ENCODE results near the gene OR2AT4. TPM values are rescaled to one million over a fixed set of nuclear protein-coding genes. Genes with fewer than 3 reads are reported as not detected.
A peak's percentile ranks its signal among the peaks of the same experiment; 100 is the strongest.

The OR2AT4 gene
- total RNA-seq, 6 donors from 2014 or later, result not detected

- H3K36me3 ChIP-seq, result no peaks in the 10 kb centered on the region
- no peaks in the 10 kb centered on the region for H3K9me3 ChIP-seq
- no peak overlapping the region for H3K27ac ChIP-seq
- ATAC-seq (ENCODE audit: low FRiP score in 2 of 2) (no peak), DNase-seq (no peak)
- no peaks in the 10 kb centered on the region for H3K27me3 ChIP-seq
- no peak for TF ChIP-seq POLR2A (IDR thresholded peaks at IDR 0.05)
- no peak for TF ChIP-seq POLR2AphosphoS5 (IDR thresholded peaks at IDR 0.05)
- TF ChIP-seq CTCF (IDR thresholded peaks at IDR 0.05), result no peak
- TF ChIP-seq EP300 (IDR thresholded peaks at IDR 0.05), result no peak
- no peak overlapping the region for H3K4me3 ChIP-seq
- 90 to 93% methylated on average over 3 of the region's 3 CpGs for WGBS, 2 donors
- no peaks in the 10 kb centered on the region for H3K4me1 ChIP-seq
Observed at GRCh38 chr11:75032550-75032935, 64.1 kb downstream of the OR2AT4 start.

GRCh38 chr11:75031771-75032549 is 64.7 kb downstream of the OR2AT4 start:
- Histone ChIP-seq H3K27me3 (no peaks in the 10 kb centered on the region), H3K9me3 (no peaks in the 10 kb centered on the region), H3K4me1 (no peaks in the 10 kb centered on the region), H3K36me3 (no peaks in the 10 kb centered on the region), H3K27ac (no peak overlapping the region), H3K4me3 (no peak overlapping the region)
- WGBS, 2 donors, result 66 to 69% methylated on average over 8 of the region's 8 CpGs
- TF ChIP-seq POLR2AphosphoS5 (IDR thresholded peaks at IDR 0.05) (no peak), CTCF (IDR thresholded peaks at IDR 0.05) (peak; percentile 30 to 68 (median 58))
- DNase-seq, result peak in 1 of 2 donors; percentile 53
- peak; percentile 47 to 69 for ATAC-seq (ENCODE audit: low FRiP score in 2 of 2)

Other genes starting within 250 kb of the OR2AT4 start
- 10 to 100 TPM in 5 of 6 donors, 1 to 10 TPM in 1; 9.4 to 25.1 (median 16.7) TPM for gene XRRA1, start 147.8 kb downstream of the OR2AT4 start, total RNA-seq
- 100 to 1,000 TPM in 2 of 6 donors, 10 to 100 TPM in 4; 15.5 to 150 (median 89.0) TPM for gene SPCS2, start 147.6 kb downstream of the OR2AT4 start, total RNA-seq
- 10 to 100 TPM in 3 of 6 donors, 1 to 10 TPM in 3; 6.2 to 36.7 (median 11.5) TPM for gene NEU3, start 107.9 kb downstream of the OR2AT4 start, total RNA-seq
- gene SLCO2B1, start 54.2 kb upstream of the OR2AT4 start, total RNA-seq, result 100 to 1,000 TPM in 4 of 6 donors, 10 to 100 TPM in 2; 86.2 to 366 (median 193) TPM
- under 1 TPM in 4 of 6 donors, not detected in 2; 0.22 to 0.94 (median 0.70) TPM for gene TPBGL, start 143.9 kb upstream of the OR2AT4 start, total RNA-seq

All from upper lobe of left lung (tissue), 6 donors.